Esophagus squamous epithelium (tissue), 4 donors: Measurements from ENCODE around the gene IQSEC3.
"Not testable (repeated sequence)": the region's sequence is repeated elsewhere in the genome, so short reads cannot be mapped to it uniquely, and the experiment has no call there.

Experiments
- POLR2A ChIP-seq, 4 donors: fragments of 450-650 bp; IDR thresholded peaks; one replicate each; pipeline ENCODE4 v1.6.1; 2017; ENCODE audit warnings: antibody characterized with exemption in 4 of 4, mild to moderate bottlenecking in 4 of 4, moderate library complexity in 3 of 4
- TF ChIP-seq, protein P1 (sequence below), 6 experiments: fragments of 450-650 bp in 4 of 6; fragments of 200-600 bp in 2 of 6; sonication (generic) in 2 of 6; IDR thresholded peaks; one replicate each; pipeline ENCODE4 v1.5.1; 2016 to 2019; ENCODE audit warnings: antibody characterized with exemption in 6 of 6, mild to moderate bottlenecking in 4 of 6, moderate library complexity in 4 of 6

GRCh38 chr12:133616-134232, 67.2 kb downstream of the IQSEC3 start:
- TF ChIP-seq, protein P1, sequence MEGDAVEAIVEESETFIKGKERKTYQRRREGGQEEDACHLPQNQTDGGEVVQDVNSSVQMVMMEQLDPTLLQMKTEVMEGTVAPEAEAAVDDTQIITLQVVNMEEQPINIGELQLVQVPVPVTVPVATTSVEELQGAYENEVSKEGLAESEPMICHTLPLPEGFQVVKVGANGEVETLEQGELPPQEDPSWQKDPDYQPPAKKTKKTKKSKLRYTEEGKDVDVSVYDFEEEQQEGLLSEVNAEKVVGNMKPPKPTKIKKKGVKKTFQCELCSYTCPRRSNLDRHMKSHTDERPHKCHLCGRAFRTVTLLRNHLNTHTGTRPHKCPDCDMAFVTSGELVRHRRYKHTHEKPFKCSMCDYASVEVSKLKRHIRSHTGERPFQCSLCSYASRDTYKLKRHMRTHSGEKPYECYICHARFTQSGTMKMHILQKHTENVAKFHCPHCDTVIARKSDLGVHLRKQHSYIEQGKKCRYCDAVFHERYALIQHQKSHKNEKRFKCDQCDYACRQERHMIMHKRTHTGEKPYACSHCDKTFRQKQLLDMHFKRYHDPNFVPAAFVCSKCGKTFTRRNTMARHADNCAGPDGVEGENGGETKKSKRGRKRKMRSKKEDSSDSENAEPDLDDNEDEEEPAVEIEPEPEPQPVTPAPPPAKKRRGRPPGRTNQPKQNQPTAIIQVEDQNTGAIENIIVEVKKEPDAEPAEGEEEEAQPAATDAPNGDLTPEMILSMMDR (IDR thresholded peaks at IDR 0.05) = not testable (repeated sequence)
- not testable (repeated sequence) for TF ChIP-seq POLR2A (IDR thresholded peaks at IDR 0.05)
